GM21526 (cell line): ENCODE measurements around the gene SLC10A1.
"Not testable (repeated sequence)": the region's sequence is repeated elsewhere in the genome, so short reads cannot be mapped to it uniquely, and the experiment has no call there.

Source experiments
- ATAC-seq: cut with Tn5 transposase; IDR thresholded peaks from one replicate; pipeline ENCODE4 v1.9.1; 2021; ENCODE audit warnings: moderate library complexity; ENCODE audit not compliant: unreplicated experiment, low FRiP score

The SLC10A1 gene

DNA sequence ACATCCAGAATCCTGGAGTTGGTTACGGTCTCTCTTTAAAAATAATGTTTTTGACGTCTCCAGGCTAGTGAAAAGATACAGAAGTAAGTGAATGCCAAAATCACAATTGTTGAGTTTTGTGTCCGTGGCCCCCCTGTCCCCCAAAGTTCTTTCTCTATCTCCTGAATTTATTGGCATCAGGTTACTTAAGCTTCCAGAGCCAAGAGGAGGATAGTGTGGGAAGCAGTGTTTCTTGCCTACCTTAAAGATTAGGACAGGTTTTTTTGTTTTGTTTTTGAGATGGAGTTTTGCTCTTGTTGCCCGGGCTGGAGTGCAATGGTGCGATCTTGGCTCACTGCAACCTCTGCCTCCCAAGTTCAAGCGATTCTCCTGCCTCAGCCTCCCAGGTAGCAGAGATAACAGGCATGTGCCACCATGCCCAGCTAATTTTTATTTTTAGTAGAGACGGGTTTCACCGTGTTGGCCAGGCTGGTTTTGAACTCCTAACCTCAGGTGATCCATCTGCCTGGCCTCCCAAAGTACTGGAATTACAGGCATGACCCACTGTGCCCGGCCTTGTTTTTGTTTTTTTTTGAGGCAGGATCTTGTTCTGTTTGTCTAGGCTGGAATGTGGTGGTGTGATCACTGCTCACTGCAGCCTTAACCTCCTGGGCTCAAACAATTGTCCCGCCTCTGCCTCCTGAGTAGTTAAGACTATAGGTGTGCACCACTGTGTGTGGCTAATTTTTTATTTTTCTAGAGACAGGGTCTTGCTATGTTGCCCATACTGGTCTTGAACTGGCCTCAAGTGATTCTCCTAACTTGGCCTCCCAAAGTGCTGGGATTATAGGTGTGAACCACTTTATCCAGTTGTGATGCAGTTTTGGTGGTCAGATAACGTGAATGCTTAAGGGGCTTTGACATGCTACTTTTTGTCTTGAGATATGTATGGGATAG, 24.7 kb downstream of the SLC10A1 start:
- no peak for ATAC-seq

DNA sequence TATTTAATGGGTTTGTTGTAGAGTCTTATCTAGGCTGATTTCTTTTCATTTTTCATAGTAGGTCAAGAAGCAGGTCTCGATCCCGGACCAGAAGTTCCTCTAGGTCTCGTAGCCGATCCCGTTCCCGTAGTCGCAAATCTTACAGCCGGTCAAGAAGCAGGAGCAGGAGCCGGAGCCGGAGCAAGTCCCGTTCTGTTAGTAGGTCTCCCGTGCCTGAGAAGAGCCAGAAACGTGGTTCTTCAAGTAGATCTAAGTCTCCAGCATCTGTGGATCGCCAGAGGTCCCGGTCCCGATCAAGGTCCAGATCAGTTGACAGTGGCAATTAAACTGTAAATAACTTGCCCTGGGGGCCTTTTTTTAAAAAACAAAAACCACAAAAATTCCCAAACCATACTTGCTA, 25.9 kb downstream of the SLC10A1 start:
- ATAC-seq = no peak

DNA sequence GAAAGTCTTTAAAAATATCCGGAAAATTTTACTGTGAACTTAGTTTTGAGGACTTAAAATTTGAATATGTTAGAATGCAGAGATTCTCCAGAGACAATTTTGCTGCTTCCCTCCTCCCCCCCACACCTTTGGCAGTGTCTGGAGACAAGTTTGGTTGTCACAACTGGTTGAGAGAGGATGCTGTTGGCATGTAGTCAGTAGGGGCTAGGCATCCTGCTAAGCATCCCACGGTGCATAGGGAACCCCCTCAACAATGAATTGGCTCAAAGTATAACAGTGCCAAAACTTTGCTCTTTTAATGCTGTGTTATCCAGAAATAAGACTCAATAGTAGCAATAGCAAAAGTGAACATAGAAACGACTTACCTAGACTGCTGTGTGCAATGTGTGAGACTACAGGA, 26.5 kb downstream of the SLC10A1 start:
- ATAC-seq = no peak

DNA sequence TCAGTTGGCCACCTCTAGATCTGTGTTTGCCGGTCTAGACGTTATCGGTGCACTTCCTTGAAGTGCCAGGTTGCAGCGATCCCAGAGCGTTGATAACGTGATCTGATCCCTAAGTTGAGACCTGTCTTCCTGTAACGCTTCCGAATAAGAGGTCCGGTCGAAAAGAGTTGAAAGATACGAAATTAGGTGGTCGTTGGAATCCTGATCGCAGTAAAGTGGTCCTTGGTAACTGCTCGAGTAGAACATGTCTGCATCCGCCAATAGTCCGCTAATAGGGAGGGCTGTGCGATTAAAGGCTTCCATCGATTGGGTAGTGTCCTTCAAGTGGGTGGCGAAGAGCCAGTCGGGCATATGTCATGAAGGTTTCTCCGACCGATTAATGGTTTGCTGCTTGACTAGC, 27.4 kb downstream of the SLC10A1 start:
- no peak for ATAC-seq

DNA sequence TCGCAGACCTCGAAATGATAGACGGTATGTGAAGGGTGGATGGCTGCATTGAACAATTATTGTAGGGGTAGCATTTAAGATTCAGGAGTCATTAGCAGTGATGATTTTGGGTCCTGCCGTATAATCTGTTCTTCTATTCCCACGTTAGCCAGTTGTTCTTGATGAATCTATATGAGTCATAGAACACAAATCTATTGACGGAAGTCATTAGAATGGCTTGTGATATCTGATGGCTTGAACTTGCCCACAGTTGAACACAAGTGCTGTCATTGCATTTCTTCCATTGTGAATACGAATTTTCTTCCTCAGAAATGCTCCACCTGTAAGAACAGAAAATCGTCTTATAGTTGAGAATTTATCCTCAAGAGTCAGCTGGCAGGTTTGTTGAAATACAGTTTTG, 28.2 kb downstream of the SLC10A1 start:
- ATAC-seq = no peak

DNA sequence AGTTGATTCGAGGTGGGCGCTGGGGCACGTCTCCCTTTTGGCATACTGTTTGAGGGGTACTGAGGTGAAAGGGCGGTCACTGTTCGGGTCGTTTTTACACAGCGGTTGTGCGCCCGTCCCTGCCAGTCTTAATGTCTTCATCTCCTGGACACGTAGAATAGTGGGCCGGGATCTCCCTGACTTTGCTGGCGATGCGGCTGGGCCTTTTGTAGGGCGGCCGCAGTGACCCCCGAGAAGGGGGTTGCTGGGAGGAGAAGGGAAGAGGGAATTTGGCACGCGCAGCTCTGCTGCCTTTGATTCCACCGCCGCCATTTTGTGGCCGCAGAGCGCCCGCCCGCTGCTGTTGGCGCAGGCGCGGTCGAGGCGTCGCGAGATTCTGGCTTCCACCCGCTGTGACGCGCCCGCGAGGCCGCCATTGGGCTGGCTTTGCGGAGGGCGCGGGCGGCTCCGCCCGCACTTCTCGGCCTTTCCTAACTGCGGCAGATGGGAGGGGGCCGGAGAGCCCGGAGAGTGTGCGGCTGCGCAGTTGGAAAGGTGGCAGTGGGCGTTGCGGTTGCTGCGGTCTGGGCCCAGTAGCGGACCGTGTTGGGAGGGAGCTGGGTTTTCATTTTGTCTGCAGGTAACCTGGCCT, 29.6 kb downstream of the SLC10A1 start:
- peak; percentile 74 for ATAC-seq

DNA sequence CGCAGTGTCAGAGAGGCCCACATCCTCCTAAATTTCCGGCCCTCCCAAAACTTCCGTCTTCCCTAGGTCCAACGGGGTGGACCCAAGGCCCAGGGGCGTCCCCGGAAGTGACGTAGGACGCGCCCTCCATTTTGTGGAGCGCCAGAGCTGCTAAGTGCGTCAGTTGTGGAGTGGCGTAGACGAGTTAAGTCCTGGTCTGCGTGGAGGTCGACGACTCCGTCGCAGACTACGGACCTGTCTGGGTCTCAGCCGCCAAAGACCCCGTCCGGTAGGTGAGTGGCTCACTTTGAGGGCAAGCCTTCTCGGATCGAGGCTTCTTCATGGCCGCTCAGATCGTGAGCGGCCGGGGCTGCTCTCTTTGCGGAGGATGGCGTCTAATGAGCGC, 30.1 kb downstream of the SLC10A1 start, which contains the start of gene SRSF5:
TSS of gene SRSF5 (plus strand) at position 159 of the 385 bp plus-strand sequence. CDS start 1,015 bp downstream, outside the sequence.
- ATAC-seq = peak; percentile 64

DNA sequence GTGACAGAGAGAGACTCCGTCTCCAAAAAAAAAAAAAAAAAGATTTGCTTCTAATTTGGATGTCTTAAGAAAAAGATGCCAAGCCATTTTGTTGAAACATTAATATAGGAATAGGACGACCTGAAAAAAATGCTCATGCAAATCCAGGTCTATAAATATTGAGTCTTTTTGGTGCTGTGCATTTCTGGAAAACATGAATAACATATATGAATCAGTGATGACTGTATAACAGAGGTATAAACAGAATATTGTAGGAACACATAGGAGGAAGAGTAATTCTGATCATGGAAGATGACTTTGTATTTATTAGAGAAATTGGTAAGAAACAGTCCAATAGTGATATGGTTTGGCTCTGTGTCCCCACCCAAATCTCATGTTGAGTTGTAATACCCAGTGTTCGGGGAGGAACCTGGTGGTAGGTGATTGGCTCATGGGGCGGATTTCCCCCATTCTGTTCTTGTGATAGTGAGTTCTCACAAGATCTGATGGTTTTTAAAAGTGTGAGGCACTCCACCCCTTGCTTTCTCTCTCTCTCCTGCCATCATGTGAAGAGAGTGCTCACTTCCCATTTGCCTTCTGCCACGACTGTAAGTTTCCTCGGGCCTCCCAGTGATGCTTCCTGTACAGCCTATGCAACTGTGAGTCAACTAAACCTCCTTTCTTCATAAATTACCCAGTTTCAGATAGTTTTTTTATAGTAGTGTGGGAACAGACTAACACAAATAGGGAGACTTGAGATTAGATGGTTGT, 33.1 kb downstream of the SLC10A1 start:
- ATAC-seq = no peak

DNA sequence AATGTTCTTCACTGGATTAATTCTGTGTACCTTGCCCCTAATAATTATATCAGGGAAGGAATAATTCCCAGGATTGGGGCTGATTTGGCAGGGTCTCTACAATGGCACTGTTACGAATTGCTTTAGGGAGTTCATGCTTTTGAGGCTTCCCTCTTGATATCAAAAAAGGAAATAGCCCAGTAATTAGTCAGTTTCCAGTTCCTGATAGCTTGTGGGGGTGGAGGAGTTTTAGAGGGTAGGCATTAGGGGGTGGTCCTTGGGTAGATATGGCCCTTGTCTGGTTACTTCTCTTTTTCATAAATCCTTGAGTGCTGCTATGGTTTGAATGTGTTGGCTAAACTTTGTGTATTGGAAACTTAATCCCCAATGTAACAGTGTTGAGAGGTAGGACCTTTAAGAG, 36.2 kb downstream of the SLC10A1 start:
- ATAC-seq = no peak

DNA sequence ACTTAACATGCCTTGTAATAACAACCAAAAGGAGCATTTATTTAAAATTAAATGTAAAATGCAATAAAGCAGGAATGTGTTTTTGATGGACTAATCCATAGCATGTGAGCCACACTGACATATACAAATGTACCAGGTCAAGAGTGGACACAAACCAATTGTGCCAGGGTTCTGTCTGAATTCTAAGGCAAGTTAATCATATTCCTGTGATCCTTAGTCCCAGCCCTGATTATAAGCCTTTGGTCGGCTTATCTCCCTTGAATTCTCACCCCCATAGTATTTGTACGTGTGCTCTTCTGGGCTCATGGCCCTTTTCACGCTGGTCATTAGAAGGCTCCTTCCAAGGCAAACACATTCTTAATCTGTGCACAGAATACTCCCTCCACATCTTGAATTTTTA, 40.7 kb downstream of the SLC10A1 start:
- no peak for ATAC-seq

DNA sequence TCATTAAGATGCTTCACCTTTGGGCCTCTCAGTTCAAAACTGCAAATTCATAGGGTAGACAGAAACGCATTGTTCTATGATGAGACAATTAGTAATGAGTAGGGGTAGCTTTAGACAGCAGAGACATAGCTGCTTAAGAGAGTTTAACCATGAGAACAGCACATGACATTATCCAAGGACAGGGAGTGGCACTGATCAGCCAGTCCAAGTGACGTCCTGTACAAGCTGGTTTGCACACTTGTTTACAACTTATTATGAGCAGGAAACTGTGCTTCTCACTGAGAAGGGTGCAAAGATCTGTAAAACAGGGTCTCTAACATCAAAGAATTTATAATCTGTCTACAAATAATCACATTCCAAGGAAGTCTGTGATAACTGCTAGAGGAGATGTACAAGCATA, 41.3 kb downstream of the SLC10A1 start:
- ATAC-seq = no peak

DNA sequence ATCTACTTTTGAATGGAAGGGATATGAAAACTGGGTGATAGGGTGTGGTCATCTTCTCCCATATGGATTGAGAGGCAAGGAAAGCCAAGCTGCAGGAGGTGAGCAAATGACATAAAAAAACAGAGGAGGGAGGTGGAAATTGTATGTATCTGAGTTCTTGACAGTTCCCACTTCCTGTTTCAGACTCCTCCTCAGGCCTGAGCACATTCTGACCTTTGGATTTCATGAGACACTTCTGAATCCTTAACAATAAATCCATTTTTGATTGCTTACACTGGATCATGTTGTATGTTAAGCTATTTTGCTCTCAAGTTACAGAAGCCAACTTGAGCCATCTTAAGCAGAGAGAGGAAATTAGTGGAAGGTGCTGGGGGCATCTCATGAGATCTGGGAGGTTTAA, 41.7 kb downstream of the SLC10A1 start:
- ATAC-seq = no peak

DNA sequence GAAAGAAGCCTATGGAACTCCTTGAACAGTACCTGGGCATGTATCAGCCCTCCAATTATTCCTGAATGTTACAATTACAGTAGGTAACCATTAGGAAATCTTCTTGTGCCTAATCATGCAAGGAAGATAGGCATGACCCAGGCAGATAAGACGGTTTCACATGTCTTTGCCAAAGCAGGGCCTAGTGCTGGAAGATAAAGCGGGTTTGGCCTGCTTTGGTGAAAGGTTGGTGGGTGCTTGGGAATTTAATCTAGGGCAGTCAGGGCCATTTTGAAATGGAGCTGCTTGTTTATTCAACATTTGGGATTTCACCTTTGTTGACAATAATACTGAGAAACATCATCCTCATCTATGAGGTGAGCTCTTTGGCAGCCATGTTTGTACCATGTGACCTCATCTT, 42.6 kb downstream of the SLC10A1 start:
- ATAC-seq = no peak

DNA sequence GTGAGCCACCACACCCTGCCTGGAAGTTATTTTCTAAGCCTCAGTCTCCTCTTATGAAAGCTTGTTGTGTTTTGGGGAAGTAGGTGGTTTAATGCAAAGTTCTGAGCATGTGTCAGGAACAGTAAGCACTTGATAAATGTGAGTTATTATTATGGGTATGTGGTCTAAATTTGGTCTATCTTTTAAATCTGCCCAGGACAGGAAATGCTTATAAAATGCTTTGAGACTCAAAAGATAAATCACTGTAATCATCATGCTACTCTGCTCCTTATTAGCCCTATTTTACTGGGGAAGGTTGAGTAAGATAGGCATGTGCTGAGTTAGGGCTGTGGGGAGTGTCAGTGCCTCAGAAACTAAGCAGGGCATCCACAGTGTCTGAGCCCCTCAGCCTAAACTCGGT, 43.2 kb downstream of the SLC10A1 start:
- no peak for ATAC-seq

DNA sequence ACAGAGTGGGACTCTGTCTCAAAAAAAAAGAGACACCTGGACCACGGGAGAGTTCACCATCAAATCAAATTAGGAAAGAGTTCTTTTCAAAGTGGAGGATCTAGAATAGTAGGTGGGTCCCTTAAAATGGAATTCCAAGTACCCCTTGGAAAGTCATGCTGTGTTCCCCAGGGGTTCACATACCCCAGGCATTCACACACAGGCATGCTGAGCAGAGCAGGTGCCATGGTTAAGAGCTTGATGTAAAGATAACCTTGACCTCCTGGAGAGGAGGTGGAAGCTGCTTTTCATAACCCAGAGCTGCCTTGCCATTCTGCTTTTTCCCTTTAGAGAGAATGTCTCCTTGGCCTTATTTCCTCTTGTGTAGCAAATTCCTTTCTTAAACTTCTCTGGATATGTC, 44.3 kb downstream of the SLC10A1 start:
- ATAC-seq = no peak

DNA sequence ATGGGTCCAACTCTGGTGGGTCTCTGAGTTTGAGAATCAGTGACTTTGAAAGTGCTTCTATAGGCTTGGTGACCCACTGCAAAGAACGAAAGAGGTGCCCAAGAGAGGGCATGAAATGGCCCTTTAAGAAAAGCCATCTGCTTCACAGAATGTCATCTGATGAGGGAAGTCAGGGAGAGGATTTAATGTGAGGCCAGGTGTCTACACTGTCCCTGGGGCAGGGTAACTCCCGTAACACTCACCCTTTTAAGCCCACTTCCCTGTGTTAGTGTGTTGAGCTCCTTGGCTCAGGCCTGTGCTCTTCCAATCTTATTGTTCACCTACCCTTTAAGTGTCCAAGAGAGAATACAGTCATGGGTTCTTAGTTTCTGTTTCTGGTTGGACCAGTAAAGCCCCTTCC, 46.5 kb downstream of the SLC10A1 start:
- no peak for ATAC-seq

DNA sequence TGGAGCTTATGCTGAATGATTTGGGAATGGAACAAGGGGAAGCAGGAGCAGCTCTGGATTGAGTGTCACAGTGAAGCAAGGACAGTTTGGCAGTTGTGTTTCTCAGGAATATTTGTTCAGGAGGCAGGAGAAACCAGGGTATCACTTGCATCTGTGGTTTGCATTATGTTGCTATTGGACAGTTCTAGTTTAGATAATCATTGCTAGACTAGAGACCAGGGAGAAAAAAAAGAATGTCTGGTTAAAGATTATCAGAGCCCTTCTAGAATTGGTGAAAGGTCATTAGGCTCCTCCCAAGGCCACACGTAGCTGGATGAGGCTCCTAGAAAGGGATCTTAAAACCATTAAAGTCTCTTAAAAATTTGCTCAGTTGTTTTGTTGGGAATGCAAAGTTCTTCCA, 47.1 kb downstream of the SLC10A1 start:
- ATAC-seq = no peak

DNA sequence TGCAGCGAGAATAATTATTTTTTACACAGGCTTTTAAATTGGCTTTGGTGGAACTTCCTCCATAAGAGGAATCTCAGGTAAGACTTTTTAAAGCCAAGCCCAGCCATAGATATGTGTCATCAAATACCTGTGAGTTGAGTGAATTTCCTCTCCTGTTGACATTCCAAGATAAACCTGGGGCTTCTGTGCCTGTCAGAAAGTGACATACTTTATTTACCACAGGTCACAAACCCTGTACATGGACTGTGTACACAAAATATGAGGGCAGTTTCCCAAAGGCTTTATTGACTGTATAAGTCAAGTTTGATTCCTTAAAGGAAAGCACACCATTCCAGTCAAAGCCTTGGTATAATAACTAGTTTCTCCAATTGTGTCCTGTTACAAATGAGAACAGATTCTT, 56.0 kb downstream of the SLC10A1 start:
- ATAC-seq = no peak

DNA sequence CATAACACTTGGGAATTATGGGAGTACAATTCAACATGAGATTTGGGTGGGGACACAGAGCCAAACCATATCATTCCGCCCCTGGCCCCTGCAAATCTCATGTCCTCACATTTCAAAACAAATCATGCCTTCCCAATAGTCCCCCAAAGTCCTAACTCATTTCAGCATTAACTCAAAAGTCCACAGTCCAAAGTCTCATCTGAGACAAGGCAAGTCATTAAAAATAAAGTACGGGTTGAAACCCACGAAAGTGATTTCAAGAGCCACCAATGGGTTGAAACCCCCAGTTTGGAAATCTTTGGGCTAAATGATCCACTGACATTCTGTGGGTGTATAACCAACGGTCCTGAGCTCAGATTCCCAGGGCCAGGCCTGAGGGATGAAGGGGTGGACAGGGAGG, 60.6 kb downstream of the SLC10A1 start:
- not testable (repeated sequence) for ATAC-seq

DNA sequence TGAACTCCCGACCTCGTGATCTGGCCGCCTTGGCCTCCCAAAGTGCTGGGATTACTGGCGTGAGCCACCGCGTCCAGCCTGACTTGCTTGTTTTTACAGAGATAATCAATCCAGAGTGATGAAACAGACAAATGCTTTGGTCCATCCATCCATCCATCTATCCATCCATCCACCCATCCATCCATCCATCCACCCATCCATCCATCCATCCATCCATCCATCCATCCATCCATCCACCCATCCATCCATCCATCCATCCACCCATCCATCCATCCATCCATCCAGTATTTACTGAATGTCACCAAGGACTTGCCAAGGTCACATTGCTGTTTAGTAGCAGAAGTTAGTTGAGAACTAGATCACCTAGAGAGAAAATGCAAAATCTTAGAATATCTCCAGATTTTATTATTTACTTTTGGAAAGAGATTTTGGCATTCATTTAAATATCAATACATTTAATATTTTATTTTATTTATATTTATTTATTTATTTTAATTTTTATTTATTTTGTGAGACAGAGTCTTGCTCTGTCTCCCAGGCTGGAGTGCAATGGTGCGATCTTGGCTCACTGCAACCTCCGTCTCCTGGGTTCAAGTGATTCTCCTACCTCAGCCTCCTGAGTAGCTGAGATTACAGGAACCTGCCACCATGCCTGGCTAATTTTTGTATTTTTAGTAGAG, 65.0 kb downstream of the SLC10A1 start:
- not testable (repeated sequence) for ATAC-seq

DNA sequence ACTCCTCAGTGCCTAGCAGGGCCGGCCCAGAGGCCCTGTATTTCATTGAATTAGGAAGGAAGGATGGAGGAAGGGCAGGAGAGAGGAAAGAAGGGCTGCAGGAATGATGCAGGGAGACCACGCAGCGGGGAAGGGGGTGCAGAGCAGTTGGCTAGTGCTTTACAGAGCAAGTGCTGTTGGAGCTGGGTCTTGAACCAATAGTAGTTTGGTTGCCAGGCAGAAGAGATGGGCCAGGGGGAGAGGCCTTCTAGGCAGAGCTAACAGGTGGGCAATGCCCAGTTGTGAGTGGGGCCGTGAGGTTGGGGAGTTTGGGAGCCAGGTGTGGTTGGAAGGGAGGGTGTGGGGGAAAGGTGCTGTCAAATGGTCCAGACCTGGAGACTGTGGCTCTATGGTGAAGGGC, 69.2 kb downstream of the SLC10A1 start:
- ATAC-seq = no peak
